ENCODE measurements around the gene TSSK6.

Gene TSSK6

GRCh38 chr19:19505669-19506326 is 9.6 kb downstream of the TSSK6 start:
- DNase-seq (ENCODE audit: low read depth), result no peak

GRCh38 chr19:19504754-19505668 is 10.3 kb downstream of the TSSK6 start:
- no peak for DNase-seq (ENCODE audit: low read depth)

GRCh38 chr19:19502808-19503602 is 12.3 kb downstream of the TSSK6 start:
- no peak for DNase-seq (ENCODE audit: low read depth)

GRCh38 chr19:19502281-19502680 is 13.1 kb downstream of the TSSK6 start:
- DNase-seq (ENCODE audit: low read depth), result no peak

- DNase-seq (ENCODE audit: low read depth), result no peak
Observed at GRCh38 chr19:19501798-19502197, 13.6 kb downstream of the TSSK6 start.

GRCh38 chr19:19500975-19501644 is 14.2 kb downstream of the TSSK6 start:
- DNase-seq (ENCODE audit: low read depth), result no peak

GRCh38 chr19:19499272-19499995 is 15.9 kb downstream of the TSSK6 start:
- DNase-seq (ENCODE audit: low read depth), result no peak

- no peak for DNase-seq (ENCODE audit: low read depth)
Observed at GRCh38 chr19:19498255-19498991, 16.9 kb downstream of the TSSK6 start.

GRCh38 chr19:19495614-19496603 is 19.4 kb downstream of the TSSK6 start:
- no peak for DNase-seq (ENCODE audit: low read depth)

GRCh38 chr19:19493841-19494546 is 21.4 kb downstream of the TSSK6 start:
- no peak for DNase-seq (ENCODE audit: low read depth)

GRCh38 chr19:19492026-19492610 is 23.2 kb downstream of the TSSK6 start:
- no peak for DNase-seq (ENCODE audit: low read depth)

GRCh38 chr19:19491321-19492025 is 23.9 kb downstream of the TSSK6 start:
- DNase-seq (ENCODE audit: low read depth), result no peak

- peak; percentile 74 for DNase-seq (ENCODE audit: low read depth)
Observed at GRCh38 chr19:19490214-19490968, 25.0 kb downstream of the TSSK6 start.

- DNase-seq (ENCODE audit: low read depth), result no peak
Observed at GRCh38 chr19:19489804-19490204, 25.5 kb downstream of the TSSK6 start.

GRCh38 chr19:19488875-19489690 is 26.3 kb downstream of the TSSK6 start:
- DNase-seq (ENCODE audit: low read depth), result peak; percentile 73

All from stimulated activated CD8-positive, alpha-beta memory T cell treated with anti-CD3 and anti-CD28 coated beads, Interleukin-12 subunit alpha, Interleukin-12 subunit beta, amount 100 ng/mL, for 1 hour (primary cell).